ENCODE results near the gene UBFD1.
"Not testable (repeated sequence)": the region's sequence is repeated elsewhere in the genome, so short reads cannot be mapped to it uniquely, and the experiment has no call there.

The UBFD1 gene

DNA sequence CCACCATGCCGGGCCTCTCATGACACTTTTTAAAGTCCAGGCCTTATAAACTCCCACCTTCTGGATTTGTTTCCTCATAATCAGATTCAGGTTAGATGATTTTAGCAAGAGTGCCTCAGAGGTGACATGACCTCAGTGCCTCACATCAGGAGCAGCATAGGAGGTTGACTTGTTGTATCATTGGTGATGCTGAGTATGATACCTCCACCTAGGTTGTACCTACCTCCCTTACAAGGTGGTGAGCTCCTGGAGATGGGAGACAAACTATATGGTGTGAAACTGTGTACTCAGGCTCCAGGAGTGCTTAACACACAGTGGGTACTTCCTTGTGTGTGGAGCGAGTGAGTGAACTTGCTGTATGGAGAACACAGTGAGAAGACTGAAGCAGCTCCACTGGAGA is 20.0 kb downstream of the UBFD1 start:
- no peak overlapping the region for H3K4me3 ChIP-seq (ENCODE audit: low read length)
- no peak for DNase-seq (ENCODE audit: low read depth)
- TF ChIP-seq, protein P1, sequence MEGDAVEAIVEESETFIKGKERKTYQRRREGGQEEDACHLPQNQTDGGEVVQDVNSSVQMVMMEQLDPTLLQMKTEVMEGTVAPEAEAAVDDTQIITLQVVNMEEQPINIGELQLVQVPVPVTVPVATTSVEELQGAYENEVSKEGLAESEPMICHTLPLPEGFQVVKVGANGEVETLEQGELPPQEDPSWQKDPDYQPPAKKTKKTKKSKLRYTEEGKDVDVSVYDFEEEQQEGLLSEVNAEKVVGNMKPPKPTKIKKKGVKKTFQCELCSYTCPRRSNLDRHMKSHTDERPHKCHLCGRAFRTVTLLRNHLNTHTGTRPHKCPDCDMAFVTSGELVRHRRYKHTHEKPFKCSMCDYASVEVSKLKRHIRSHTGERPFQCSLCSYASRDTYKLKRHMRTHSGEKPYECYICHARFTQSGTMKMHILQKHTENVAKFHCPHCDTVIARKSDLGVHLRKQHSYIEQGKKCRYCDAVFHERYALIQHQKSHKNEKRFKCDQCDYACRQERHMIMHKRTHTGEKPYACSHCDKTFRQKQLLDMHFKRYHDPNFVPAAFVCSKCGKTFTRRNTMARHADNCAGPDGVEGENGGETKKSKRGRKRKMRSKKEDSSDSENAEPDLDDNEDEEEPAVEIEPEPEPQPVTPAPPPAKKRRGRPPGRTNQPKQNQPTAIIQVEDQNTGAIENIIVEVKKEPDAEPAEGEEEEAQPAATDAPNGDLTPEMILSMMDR (conservative IDR thresholded peaks at IDR 0.05; ENCODE audit: low read depth, low read length), result no peak

DNA sequence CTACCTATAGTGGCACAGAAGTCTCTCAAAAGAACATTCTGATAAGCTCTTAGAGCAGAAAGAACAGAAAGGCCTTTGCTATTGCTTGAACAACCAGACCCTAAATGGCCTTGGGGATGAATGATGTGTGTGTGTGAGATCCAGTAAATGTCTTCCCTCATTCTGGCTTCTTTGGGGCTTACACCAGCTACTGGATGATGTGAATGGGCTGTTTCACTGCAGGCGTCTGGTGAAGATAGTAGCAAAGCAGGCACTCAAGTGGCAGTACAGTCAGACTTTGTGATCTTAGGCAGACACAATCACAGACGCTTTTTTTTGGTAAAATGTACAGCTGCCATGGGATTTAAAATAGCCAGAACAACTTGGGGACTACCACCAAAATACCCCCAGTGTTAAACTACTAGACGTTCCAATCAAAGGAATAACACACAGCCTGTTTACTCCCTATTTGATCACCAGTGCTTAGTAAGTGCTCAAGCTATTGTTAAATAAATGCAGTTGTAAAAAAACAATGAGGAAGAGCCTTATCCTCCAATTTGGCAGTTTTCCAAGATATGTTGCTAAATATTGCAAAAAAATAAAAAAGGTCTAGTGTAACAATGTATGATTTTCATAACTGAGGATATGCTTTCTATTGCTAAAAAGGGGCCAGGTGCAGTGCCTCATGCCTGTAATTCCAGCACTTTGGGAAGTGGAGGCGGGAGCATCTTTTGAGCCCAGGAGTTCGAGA is 20.7 kb downstream of the UBFD1 start:
- no peak for DNase-seq (ENCODE audit: low read depth)
- no peak overlapping the region for H3K4me3 ChIP-seq (ENCODE audit: low read length)
- TF ChIP-seq, protein P1 (conservative IDR thresholded peaks at IDR 0.05; ENCODE audit: low read depth, low read length), result no peak

DNA sequence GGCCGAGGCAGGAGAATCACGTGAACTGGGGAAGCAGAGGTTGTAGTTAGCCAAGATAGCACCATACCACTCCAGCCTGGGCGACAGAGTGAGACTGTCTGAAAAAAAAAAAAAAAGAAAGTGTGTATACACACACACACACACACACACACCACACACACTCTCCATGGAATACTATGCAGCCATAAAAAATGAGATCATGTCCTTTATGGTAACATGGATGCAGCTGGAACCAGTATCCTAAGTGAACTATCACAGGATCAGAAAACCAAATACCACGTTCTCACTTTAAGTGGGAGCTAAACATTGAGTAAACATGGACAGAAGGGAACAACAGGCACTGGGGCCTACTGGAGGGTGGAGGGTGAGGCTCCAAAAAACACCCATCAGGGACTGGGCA is 21.8 kb downstream of the UBFD1 start:
- TF ChIP-seq, protein P1 (conservative IDR thresholded peaks at IDR 0.05; ENCODE audit: low read depth, low read length), result no peak
- DNase-seq (ENCODE audit: low read depth), result no peak
- H3K4me3 ChIP-seq (ENCODE audit: low read length), result no peak overlapping the region

DNA sequence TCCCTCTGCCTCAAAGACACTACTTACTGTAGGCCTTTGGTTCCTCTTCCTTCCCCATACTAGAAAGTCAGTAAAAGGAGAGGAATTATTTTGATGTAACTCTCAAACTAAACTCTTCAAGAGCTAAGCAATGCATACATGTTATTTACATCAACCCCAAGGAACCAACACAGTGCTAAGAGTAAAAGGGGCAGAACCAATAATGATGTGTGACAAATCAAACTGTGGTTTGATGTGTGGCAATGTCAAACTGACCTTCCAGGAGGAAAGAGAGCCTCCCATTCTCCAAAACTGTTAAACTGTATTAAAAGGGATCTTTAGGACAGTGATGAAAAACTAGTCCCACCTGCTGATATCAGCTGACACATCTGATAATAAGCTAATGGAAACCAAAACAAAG is 22.9 kb downstream of the UBFD1 start:
- H3K4me3 ChIP-seq (ENCODE audit: low read length), result no peak overlapping the region
- no peak for DNase-seq (ENCODE audit: low read depth)
- TF ChIP-seq, protein P1 (conservative IDR thresholded peaks at IDR 0.05; ENCODE audit: low read depth, low read length), result no peak

DNA sequence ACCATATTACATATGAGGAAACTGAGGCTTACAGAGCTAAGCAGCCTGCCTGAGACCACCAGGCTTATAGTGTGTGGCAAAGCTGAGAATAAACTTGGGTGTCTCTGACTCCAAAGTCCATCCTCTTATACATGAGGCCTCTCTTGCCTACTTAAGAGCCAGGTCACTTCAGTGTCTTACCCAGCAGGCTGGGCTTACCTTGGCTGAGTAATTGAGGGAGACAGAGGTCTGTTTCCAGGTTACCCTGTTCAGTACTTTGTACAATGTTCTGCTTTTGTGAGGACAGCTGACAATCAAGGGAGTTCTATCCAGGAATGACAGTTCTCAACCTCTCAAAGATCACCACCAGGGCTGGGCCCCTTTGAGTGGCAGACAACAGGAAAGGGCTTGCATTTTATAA is 24.2 kb downstream of the UBFD1 start:
- DNase-seq (ENCODE audit: low read depth), result no peak
- TF ChIP-seq, protein P1 (conservative IDR thresholded peaks at IDR 0.05; ENCODE audit: low read depth, low read length), result no peak
- no peak overlapping the region for H3K4me3 ChIP-seq (ENCODE audit: low read length)

DNA sequence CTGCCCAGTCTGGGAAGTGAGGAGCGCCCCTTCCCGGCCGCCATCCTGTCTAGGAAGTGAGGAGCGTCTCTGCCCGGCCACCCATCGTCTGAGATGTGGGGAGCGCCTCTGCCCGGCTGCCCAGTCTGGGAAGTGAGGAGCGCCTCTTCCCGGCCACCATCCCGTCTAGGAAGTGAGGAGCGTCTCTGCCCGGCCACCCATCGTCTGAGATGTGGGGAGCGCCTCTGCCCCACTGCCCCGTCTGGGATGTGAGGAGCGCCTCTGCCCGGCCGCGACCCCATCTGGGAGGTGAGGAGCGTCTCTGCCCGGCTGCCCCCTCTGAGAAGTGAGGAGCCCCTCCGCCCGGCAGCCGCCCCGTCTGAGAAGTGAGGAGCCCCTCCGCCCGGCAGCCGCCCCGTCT is 25.7 kb downstream of the UBFD1 start:
- H3K4me3 ChIP-seq (ENCODE audit: low read length); DNase-seq (ENCODE audit: low read depth): not testable (repeated sequence)

DNA sequence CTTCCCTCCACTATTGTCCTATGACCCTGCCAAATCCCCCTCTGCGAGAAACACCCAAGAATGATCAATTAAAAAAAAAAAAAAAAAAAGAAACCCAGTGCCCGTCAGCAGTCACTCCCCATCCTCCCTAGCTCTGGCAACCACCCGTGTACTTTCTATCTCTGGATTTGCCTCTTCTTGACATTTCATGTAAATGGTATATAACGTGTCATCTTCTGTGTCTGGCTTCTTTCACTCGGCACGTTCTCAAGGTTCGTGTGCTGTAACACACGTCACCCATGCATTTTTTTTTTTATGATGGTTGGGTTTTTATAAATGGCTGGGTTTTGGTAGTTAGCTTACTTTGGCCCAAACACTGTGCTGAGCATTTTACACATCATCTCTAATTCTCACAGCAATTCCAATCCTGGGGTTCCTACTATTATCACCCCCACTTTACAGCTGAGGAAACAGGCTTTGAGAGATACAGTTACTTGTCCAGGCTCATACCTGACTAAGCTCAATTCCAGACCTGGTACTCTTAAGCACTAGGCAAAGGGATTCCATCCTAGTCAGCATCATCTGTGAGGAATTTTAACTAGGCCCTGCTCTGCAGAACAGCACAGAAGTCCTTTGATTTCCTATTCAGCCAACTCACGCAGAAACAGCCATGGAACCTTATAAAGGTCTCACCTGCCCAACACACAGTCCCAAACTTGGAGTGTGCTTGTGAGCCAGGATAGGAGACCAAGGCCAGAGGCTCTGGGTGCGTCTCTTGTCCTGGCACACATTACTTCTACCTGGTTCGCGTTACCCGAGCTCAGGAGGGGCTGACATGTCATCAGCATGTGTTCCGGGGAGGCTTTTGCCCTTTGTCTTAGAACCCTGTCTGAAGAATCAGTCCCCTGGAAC is 26.9 kb downstream of the UBFD1 start:
- no peak for DNase-seq (ENCODE audit: low read depth)
- H3K4me3 ChIP-seq (ENCODE audit: low read length), result no peak overlapping the region
- TF ChIP-seq, protein P1 (conservative IDR thresholded peaks at IDR 0.05; ENCODE audit: low read depth, low read length), result no peak

All from retinal pigment epithelial cell (primary cell).